ENCODE measurements around the gene SYNGAP1. TPM values are rescaled to one million over a fixed set of nuclear protein-coding genes. Genes with fewer than 3 reads are reported as not detected.

The SYNGAP1 gene
- total and polyA plus RNA-seq, 2 donors (not counting 1 experiment from before 2014, with no cell fraction given) = 3.6 to 7.3 TPM

GRCh38 chr6:33390173-33390572 lies 29.7 kb upstream of the SYNGAP1 start:
- H4K20me1 ChIP-seq (ENCODE audit: control insufficient read depth, extremely low read depth, insufficient read depth, low read length) = no peaks in the 10 kb centered on the region
- H3K36me3 ChIP-seq (ENCODE audit: control insufficient read depth, insufficient read depth, low read length) = no peaks in the 10 kb centered on the region
- peaks cover 34% of the 10 kb centered on the region for H3K79me2 ChIP-seq (ENCODE audit: control insufficient read depth, insufficient read depth, low read length)
- H3K4me2 ChIP-seq (ENCODE audit: extremely low read depth, insufficient read depth, low read length) = no peak overlapping the region
- no peaks in the 10 kb centered on the region for H3K27me3 ChIP-seq (ENCODE audit: control insufficient read depth, insufficient read depth, low read length)
- no peak overlapping the region for H3K27ac ChIP-seq (ENCODE audit: insufficient read depth, low read length)
- DNase-seq (ENCODE audit: low read depth in 2 of 2) = no peak
- H3K4me3 ChIP-seq (replicated peaks in 1 of 4; ENCODE audit: control extremely low read depth in 1 of 4, insufficient read depth in 1 of 4, low read depth in 3 of 4, low read length in 4 of 4) = no peak overlapping the region
- peaks cover 9% of the 10 kb centered on the region for H3K4me1 ChIP-seq (ENCODE audit: control insufficient read depth, extremely low read depth, insufficient read depth, low read length)
- H3K9me3 ChIP-seq (ENCODE audit: control insufficient read depth, insufficient read depth, low read depth, low read length) = no peaks in the 10 kb centered on the region
- TF ChIP-seq CTCF (conservative IDR thresholded peaks at IDR 0.05 in 1 of 2, IDR thresholded peaks at IDR 0.05 in 1 of 2; ENCODE audit: low read depth in 1 of 2, low read length in 2 of 2) = no peak
- no peak for TF ChIP-seq EZH2 (IDR thresholded peaks at IDR 0.05; ENCODE audit: low read length, missing control alignments)
- no peak overlapping the region for H2AFZ ChIP-seq (ENCODE audit: low read length)
- no peak overlapping the region for H3K9ac ChIP-seq (ENCODE audit: insufficient read depth, low read length)

- Histone ChIP-seq H3K4me3 (replicated peaks in 1 of 4; ENCODE audit: control extremely low read depth in 1 of 4, insufficient read depth in 1 of 4, low read depth in 3 of 4, low read length in 4 of 4) (peak overlapping the region in 2 of 4 experiments; percentile 35 to 46), H3K4me2 (ENCODE audit: extremely low read depth, insufficient read depth, low read length) (peak overlapping the region; percentile 36), H4K20me1 (ENCODE audit: control insufficient read depth, extremely low read depth, insufficient read depth, low read length) (no peaks in the 10 kb centered on the region), H3K27ac (ENCODE audit: insufficient read depth, low read length) (peak overlapping the region; percentile 75), H2AFZ (ENCODE audit: low read length) (peak overlapping the region; percentile 78), H3K4me1 (ENCODE audit: control insufficient read depth, extremely low read depth, insufficient read depth, low read length) (peaks cover 10% of the 10 kb centered on the region), H3K9me3 (ENCODE audit: control insufficient read depth, insufficient read depth, low read depth, low read length) (no peaks in the 10 kb centered on the region), H3K36me3 (ENCODE audit: control insufficient read depth, insufficient read depth, low read length) (no peaks in the 10 kb centered on the region), H3K27me3 (ENCODE audit: control insufficient read depth, insufficient read depth, low read length) (no peaks in the 10 kb centered on the region), H3K79me2 (ENCODE audit: control insufficient read depth, insufficient read depth, low read length) (peaks cover 40% of the 10 kb centered on the region), H3K9ac (ENCODE audit: insufficient read depth, low read length) (no peak overlapping the region)
- TF ChIP-seq CTCF (conservative IDR thresholded peaks at IDR 0.05 in 1 of 2, IDR thresholded peaks at IDR 0.05 in 1 of 2; ENCODE audit: low read depth in 1 of 2, low read length in 2 of 2) (no peak), EZH2 (IDR thresholded peaks at IDR 0.05; ENCODE audit: low read length, missing control alignments) (no peak)
- DNase-seq (ENCODE audit: low read depth in 2 of 2) = no peak
Observed at GRCh38 chr6:33390767-33391277, 29.0 kb upstream of the SYNGAP1 start.

GRCh38 chr6:33391278-33391921 lies 28.5 kb upstream of the SYNGAP1 start, which contains the start of gene KIFC1:
KIFC1 (plus strand) TSS chr6:33391823; CDS start chr6:33391986, 163 bp downstream.
- Histone ChIP-seq H2AFZ (ENCODE audit: low read length) (peak within 1 kb of the TSS; percentile 78), H3K4me3 (replicated peaks in 1 of 4; ENCODE audit: control extremely low read depth in 1 of 4, insufficient read depth in 1 of 4, low read depth in 3 of 4, low read length in 4 of 4) (peak within 1 kb of the TSS; percentile 57 to 95 (median 74)), H3K27me3 (ENCODE audit: control insufficient read depth, insufficient read depth, low read length) (no peaks in the 10 kb centered on the region), H3K27ac (ENCODE audit: insufficient read depth, low read length) (peak within 1 kb of the TSS; percentile 75), H3K9me3 (ENCODE audit: control insufficient read depth, insufficient read depth, low read depth, low read length) (no peaks in the 10 kb centered on the region), H3K9ac (ENCODE audit: insufficient read depth, low read length) (peak within 1 kb of the TSS; percentile 57), H3K36me3 (ENCODE audit: control insufficient read depth, insufficient read depth, low read length) (no peaks in the 10 kb centered on the region), H4K20me1 (ENCODE audit: control insufficient read depth, extremely low read depth, insufficient read depth, low read length) (no peaks in the 10 kb centered on the region), H3K4me2 (ENCODE audit: extremely low read depth, insufficient read depth, low read length) (peak within 1 kb of the TSS; percentile 84), H3K4me1 (ENCODE audit: control insufficient read depth, extremely low read depth, insufficient read depth, low read length) (peaks cover 10% of the 10 kb centered on the region), H3K79me2 (ENCODE audit: control insufficient read depth, insufficient read depth, low read length) (peaks cover 46% of the 10 kb centered on the region)
- DNase-seq (ENCODE audit: low read depth in 2 of 2) = peak; percentile 100
- TF ChIP-seq CTCF (conservative IDR thresholded peaks at IDR 0.05 in 1 of 2, IDR thresholded peaks at IDR 0.05 in 1 of 2; ENCODE audit: low read depth in 1 of 2, low read length in 2 of 2) (peak; percentile 83 to 95), EZH2 (IDR thresholded peaks at IDR 0.05; ENCODE audit: low read length, missing control alignments) (no peak)
